ENCODE data around the gene TDRD10.

The TDRD10 gene

DNA sequence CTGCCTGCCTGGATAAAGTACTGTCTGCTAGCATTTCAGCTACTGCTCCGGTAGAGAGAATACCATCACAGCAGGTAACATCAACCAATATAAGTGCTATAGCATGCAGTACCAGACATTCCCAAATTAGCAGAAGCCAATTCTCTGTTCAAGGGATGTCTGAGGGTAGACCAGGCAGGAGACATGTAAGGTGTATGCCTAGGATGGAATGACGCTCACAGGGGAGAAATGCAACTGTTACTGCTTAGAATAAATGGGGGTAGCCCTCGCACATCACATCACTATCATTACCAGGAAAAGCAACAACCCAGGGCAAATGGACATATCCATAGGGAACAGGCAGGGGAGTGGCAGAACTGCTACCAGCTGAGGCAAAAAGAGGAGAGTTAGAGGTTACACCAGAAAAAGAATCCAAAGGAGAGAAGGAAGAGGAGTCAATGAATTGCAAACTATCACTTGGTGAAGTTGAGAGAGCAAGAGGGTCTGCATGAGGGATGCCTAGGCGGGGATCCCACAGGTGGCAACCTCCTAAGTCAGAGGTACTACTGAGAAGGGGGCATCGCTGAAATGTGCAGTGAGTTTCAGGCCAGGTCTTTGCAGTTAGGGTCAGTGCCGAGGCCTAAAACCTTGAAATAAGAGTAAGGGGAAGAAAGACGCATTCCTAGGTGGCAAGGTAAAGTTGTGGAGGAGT lies 55.4 kb downstream of the TDRD10 start:
- TF ChIP-seq, protein P1, sequence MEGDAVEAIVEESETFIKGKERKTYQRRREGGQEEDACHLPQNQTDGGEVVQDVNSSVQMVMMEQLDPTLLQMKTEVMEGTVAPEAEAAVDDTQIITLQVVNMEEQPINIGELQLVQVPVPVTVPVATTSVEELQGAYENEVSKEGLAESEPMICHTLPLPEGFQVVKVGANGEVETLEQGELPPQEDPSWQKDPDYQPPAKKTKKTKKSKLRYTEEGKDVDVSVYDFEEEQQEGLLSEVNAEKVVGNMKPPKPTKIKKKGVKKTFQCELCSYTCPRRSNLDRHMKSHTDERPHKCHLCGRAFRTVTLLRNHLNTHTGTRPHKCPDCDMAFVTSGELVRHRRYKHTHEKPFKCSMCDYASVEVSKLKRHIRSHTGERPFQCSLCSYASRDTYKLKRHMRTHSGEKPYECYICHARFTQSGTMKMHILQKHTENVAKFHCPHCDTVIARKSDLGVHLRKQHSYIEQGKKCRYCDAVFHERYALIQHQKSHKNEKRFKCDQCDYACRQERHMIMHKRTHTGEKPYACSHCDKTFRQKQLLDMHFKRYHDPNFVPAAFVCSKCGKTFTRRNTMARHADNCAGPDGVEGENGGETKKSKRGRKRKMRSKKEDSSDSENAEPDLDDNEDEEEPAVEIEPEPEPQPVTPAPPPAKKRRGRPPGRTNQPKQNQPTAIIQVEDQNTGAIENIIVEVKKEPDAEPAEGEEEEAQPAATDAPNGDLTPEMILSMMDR (conservative IDR thresholded peaks at IDR 0.05; ENCODE audit: control insufficient read depth, insufficient read depth, low read depth, low read length), result no peak
- H3K4me3 ChIP-seq (ENCODE audit: control insufficient read depth, low read depth, low read length), result peak overlapping the region; percentile 87
- no peak for DNase-seq (ENCODE audit: low read depth)

DNA sequence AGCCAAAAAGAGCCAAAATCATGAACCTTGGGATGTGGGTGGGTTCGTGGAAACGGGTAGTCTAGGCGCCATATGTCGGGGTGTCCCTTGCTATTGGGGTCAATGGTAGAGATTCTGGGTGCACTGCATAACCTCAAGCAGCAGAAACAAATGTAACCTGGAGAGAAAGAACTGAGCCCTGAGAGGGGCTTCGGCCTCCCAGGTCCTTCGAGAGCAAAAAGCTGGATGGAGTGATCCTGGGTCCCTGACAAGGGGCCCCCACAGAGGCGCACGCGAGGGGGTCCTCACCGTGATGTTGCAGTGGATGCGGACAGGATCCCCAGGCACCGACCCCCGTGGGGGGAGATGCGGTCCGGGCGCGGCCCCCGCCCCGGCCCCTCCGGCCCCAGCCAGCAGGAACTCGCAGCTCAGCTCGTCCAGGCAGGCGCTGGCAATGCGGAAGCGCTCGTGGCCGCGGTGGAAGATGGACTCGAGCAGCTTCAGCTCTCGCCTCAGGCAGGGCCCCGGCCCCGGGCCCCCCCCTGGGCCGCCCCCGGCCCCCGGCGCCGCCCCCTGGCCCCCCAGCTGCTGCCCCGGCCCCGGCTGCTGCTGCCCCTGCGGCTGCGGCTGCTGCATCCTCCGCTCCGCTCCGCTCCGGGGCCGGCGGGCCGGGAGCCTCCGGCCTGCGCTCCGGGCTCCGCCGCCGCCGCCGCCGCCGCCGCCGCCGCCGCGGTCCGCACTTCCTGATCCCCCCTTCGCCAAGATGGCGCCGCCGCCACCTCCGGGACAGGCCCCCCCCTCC lies 56.1 kb downstream of the TDRD10 start, which contains the start of gene UBE2Q1:
Gene UBE2Q1, minus strand, starts transcription at position 724 of the 781 bp plus-strand sequence. Its CDS starts 109 bp downstream, at position 615.
- peak within 1 kb of the TSS; percentile 87 for H3K4me3 ChIP-seq (ENCODE audit: control insufficient read depth, low read depth, low read length)
- TF ChIP-seq, protein P1 (conservative IDR thresholded peaks at IDR 0.05; ENCODE audit: control insufficient read depth, insufficient read depth, low read depth, low read length), result no peak
- DNase-seq (ENCODE audit: low read depth), result peak; percentile 18

DNA sequence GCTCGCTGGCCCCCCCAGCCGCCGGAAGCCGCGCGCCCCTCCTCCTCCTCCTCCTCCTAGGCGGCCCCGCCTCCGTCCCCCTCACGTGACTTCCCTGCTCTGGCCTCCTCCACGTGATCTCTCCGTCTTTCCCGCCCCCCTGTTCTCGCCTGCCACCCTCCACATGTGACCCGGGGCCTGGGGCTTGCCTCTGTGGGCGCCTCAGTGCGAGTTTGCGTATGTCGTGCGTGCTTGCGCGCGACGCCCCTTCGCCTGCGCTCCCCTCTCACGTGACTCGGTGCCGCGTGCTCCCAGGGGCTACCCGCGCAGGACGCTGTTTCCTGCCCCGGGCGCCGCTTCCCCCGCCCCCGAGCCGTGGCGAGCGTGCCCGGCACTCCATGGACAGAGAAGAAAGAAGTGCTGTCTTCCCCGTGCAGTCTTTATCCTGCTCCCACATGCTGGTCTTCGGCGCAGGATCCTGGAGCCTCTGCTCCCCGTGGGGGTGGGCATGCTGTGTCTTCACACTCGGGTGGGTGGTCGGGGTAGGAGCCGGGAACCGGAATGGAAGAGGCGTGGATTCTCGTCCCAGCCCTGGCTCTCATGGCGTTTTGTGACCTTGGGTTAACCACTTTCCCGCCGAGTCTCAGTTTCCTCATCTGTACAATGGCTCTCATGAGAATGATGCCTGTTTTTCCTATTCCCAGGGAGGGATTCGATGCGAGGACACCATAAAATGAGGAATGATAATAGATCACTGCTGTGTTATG lies 56.9 kb downstream of the TDRD10 start:
- peak; percentile 98 for DNase-seq (ENCODE audit: low read depth)

DNA sequence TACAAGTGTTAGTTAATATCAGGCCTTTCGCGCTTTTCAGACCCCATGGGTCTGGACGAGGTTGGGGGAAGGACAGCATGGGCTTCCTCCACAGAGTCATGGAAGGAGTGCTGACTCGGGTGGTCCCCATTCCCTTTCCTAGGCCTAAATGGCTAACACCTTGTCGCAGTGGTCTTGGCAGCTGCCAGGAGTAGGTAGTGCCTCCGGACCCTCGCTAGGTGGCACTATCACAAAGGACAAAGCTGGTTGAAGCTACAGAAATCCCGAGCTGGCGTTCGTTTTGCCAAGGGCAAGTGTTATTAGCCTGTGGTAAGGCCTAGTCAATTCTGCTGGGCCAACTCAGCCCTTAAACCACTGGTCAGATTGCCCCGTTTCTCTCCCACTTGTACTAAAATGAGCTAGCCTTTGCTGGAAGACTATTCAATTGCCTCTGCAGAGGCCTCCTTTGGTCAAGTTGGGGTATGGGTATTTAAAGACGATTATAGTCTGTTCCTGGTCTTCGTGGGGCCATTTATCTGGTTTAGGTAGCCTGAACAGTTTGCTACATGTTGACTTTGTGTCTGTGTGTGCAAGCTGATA lies 57.5 kb downstream of the TDRD10 start:
- H3K4me3 ChIP-seq (ENCODE audit: control insufficient read depth, low read depth, low read length), result peak overlapping the region; percentile 67
- peak; percentile 95 for DNase-seq (ENCODE audit: low read depth)
- TF ChIP-seq, protein P1 (conservative IDR thresholded peaks at IDR 0.05; ENCODE audit: control insufficient read depth, insufficient read depth, low read depth, low read length), result peak; percentile 95

More for the DNA sequence above, 56.9 kb downstream of the TDRD10 start:
- peak overlapping the region; percentile 67 for H3K4me3 ChIP-seq (ENCODE audit: control insufficient read depth, low read depth, low read length)
- TF ChIP-seq, protein P1 (conservative IDR thresholded peaks at IDR 0.05; ENCODE audit: control insufficient read depth, insufficient read depth, low read depth, low read length), result no peak

DNA sequence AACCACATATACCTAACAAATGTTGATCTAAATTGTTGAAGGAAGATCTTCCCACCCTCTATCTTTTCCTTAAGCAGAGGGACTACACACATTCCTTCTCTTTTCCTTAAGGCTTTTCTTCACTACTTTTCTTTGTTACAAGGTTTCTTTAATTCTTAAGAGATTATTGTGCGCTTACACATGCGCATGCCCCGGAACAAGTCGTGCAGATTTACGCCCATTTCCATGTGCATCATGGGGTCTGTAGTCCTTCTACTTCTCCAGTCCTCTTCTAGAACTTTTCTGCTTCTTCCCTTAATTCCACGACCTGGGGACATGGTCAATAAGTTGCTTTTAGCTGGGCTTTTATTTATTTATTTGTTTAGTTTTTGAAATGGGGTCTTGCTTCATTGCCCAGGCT lies 63.9 kb downstream of the TDRD10 start:
- no peak overlapping the region for H3K4me3 ChIP-seq (ENCODE audit: control insufficient read depth, low read depth, low read length)
- no peak for DNase-seq (ENCODE audit: low read depth)
- TF ChIP-seq, protein P1 (conservative IDR thresholded peaks at IDR 0.05; ENCODE audit: control insufficient read depth, insufficient read depth, low read depth, low read length), result no peak

Data from fibroblast of mammary gland (primary cell).